NT2/D1 (cell line): ENCODE measurements around the gene GPR17.

Source experiments
- SUZ12 ChIP-seq: IDR thresholded peaks from 2 replicates; pipeline ENCODE4 v1.6.1; 2011; ENCODE audit not compliant: insufficient read length, insufficient read depth; ENCODE audit errors: extremely low read depth
- YY1 ChIP-seq: IDR thresholded peaks from 2 replicates; pipeline ENCODE4 v1.6.1; 2011; ENCODE audit not compliant: insufficient read length, insufficient read depth
- ZNF274 ChIP-seq: IDR thresholded peaks from 2 replicates; pipeline ENCODE4 v1.6.1; 2011; ENCODE audit warnings: mild to moderate bottlenecking, low read depth, low read length

DNA sequence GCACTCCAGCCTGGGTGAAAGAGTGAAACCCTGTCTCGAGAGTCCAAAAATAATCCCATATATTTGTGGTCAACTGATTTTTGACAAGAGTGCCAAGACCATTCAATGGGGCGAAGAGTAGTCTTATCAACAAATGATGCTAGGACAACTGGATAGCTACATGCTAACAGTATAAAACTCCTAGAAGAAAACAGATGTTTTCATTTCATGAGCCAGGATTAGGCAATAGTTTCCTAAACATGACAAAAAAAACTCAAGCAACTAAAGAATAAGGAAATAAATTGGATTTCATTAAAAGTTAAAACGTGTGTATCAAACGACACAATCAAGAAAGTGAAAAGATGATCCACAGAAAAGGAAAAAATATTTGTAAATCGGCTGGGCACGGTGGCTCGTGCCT is 23.1 kb downstream of the GPR17 start:
- no peak for TF ChIP-seq SUZ12
- no peak for TF ChIP-seq YY1
- no peak for TF ChIP-seq ZNF274
